Measurements from ENCODE around the gene SGK1.
"Not testable (repeated sequence)": the region's sequence is repeated elsewhere in the genome, so short reads cannot be mapped to it uniquely, and the experiment has no call there.

SGK1 gene

DNA sequence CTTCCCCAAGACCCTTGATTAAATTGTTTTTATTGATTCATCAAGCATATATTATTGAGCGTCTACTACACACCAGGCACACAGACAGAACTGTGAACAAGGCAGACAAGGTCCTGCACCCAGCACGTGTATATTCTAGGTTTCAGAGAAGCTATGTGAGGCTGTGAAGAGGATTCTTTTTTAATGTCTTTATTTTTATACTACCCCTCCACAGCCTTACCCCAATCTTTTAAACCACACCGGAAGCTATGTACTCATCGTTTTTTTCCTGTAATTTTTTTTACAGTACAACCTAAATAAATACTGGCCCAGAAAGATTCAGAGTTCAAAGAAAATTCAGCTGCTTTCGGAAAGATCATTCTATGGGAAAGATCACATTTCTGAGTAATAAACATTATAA, 10.0 kb downstream of the SGK1 start:
- Histone ChIP-seq H3K4me3 (ENCODE audit: control insufficient read depth in 1 of 7, extremely low read depth in 1 of 7, insufficient read depth in 4 of 7, low read depth in 2 of 7, low read length in 6 of 7) (no peak overlapping the region), H3K4me1 (ENCODE audit: control extremely low read depth in 1 of 4, control insufficient read depth in 4 of 4, insufficient read depth in 4 of 4, low read length in 3 of 4) (no peaks in the 10 kb centered on the region), H3K9me3 (ENCODE audit: control extremely low read depth in 1 of 5, control insufficient read depth in 4 of 5, insufficient read depth in 2 of 5, low read depth in 1 of 5, low read length in 4 of 5) (no peaks in the 10 kb centered on the region), H3K27ac (ENCODE audit: insufficient read depth in 1 of 2, low read depth in 1 of 2, low read length in 2 of 2, poor library complexity in 1 of 2, severe bottlenecking in 2 of 2) (no peak overlapping the region), H3K27me3 (replicated peaks in 2 of 5; ENCODE audit: control insufficient read depth in 4 of 5, insufficient read depth in 5 of 5, low read length in 4 of 5) (peaks cover 0 to 3% (median 0%) of the 10 kb centered on the region in 5 experiments), H3K36me3 (ENCODE audit: control insufficient read depth in 4 of 4, insufficient read depth in 4 of 4, low read length in 3 of 4) (no peaks in the 10 kb centered on the region)
- CTCF ChIA-PET = no interaction called here
- WGBS (ENCODE audit: insufficient coverage) = no CpG with 5 or more reads among the region's 5 CpGs
- DNase-seq = no peak
- POLR2A ChIA-PET = interaction anchor here (0.7 kb wide), 1 partner anchor 1811 kb away, joined by 3 read pairs; no protein-coding TSS in a partner anchor

GRCh38 chr6:134307075-134307474, 10.8 kb downstream of the SGK1 start:
- DNase-seq = no peak
- Histone ChIP-seq H3K4me1 (ENCODE audit: control extremely low read depth in 1 of 4, control insufficient read depth in 4 of 4, insufficient read depth in 4 of 4, low read length in 3 of 4) (no peaks in the 10 kb centered on the region), H3K36me3 (ENCODE audit: control insufficient read depth in 4 of 4, insufficient read depth in 4 of 4, low read length in 3 of 4) (no peaks in the 10 kb centered on the region), H3K27me3 (replicated peaks in 2 of 5; ENCODE audit: control insufficient read depth in 4 of 5, insufficient read depth in 5 of 5, low read length in 4 of 5) (peaks cover 0 to 2% (median 0%) of the 10 kb centered on the region in 5 experiments), H3K9me3 (ENCODE audit: control extremely low read depth in 1 of 5, control insufficient read depth in 4 of 5, insufficient read depth in 2 of 5, low read depth in 1 of 5, low read length in 4 of 5) (no peaks in the 10 kb centered on the region), H3K4me3 (ENCODE audit: control insufficient read depth in 1 of 7, extremely low read depth in 1 of 7, insufficient read depth in 4 of 7, low read depth in 2 of 7, low read length in 6 of 7) (no peak overlapping the region), H3K27ac (ENCODE audit: insufficient read depth in 1 of 2, low read depth in 1 of 2, low read length in 2 of 2, poor library complexity in 1 of 2, severe bottlenecking in 2 of 2) (no peak overlapping the region)
- ChIA-PET POLR2A (no interaction called here), CTCF (no interaction called here)
- WGBS (ENCODE audit: insufficient coverage) = 100% methylated on average over 1 of the region's 6 CpGs

- CTCF ChIA-PET = interaction anchor here (0.6 kb wide), 1 partner anchor 139 kb away, joined by 3 read pairs; no protein-coding TSS in a partner anchor
- H3K27ac ChIP-seq (ENCODE audit: insufficient read depth in 1 of 2, low read depth in 1 of 2, low read length in 2 of 2, poor library complexity in 1 of 2, severe bottlenecking in 2 of 2); POLR2A ChIA-PET; H3K4me1 ChIP-seq (ENCODE audit: control extremely low read depth in 1 of 4, control insufficient read depth in 4 of 4, insufficient read depth in 4 of 4, low read length in 3 of 4); H3K27me3 ChIP-seq (replicated peaks in 2 of 5; ENCODE audit: control insufficient read depth in 4 of 5, insufficient read depth in 5 of 5, low read length in 4 of 5); H3K9me3 ChIP-seq (ENCODE audit: control extremely low read depth in 1 of 5, control insufficient read depth in 4 of 5, insufficient read depth in 2 of 5, low read depth in 1 of 5, low read length in 4 of 5); H3K4me3 ChIP-seq (ENCODE audit: control insufficient read depth in 1 of 7, extremely low read depth in 1 of 7, insufficient read depth in 4 of 7, low read depth in 2 of 7, low read length in 6 of 7); H3K36me3 ChIP-seq (ENCODE audit: control insufficient read depth in 4 of 4, insufficient read depth in 4 of 4, low read length in 3 of 4); DNase-seq: not testable (repeated sequence)
- 99% methylated on average over 5 of the region's 6 CpGs for WGBS (ENCODE audit: insufficient coverage)
Measured at GRCh38 chr6:134304381-134304780, 13.5 kb downstream of the SGK1 start.

GRCh38 chr6:134303891-134304290, 14.0 kb downstream of the SGK1 start:
- Histone ChIP-seq H3K4me3 (ENCODE audit: control insufficient read depth in 1 of 7, extremely low read depth in 1 of 7, insufficient read depth in 4 of 7, low read depth in 2 of 7, low read length in 6 of 7) (no peak overlapping the region), H3K27ac (ENCODE audit: insufficient read depth in 1 of 2, low read depth in 1 of 2, low read length in 2 of 2, poor library complexity in 1 of 2, severe bottlenecking in 2 of 2) (no peak overlapping the region), H3K27me3 (replicated peaks in 2 of 5; ENCODE audit: control insufficient read depth in 4 of 5, insufficient read depth in 5 of 5, low read length in 4 of 5) (no peaks in the 10 kb centered on the region), H3K4me1 (ENCODE audit: control extremely low read depth in 1 of 4, control insufficient read depth in 4 of 4, insufficient read depth in 4 of 4, low read length in 3 of 4) (no peaks in the 10 kb centered on the region), H3K36me3 (ENCODE audit: control insufficient read depth in 4 of 4, insufficient read depth in 4 of 4, low read length in 3 of 4) (no peaks in the 10 kb centered on the region), H3K9me3 (ENCODE audit: control extremely low read depth in 1 of 5, control insufficient read depth in 4 of 5, insufficient read depth in 2 of 5, low read depth in 1 of 5, low read length in 4 of 5) (no peaks in the 10 kb centered on the region)
- DNase-seq = no peak
- CTCF ChIA-PET = interaction anchor here (0.6 kb wide), 1 partner anchor 139 kb away, joined by 3 read pairs; no protein-coding TSS in a partner anchor
- 93% methylated on average over 6 of the region's 6 CpGs for WGBS (ENCODE audit: insufficient coverage)
- POLR2A ChIA-PET = no interaction called here

- no peak overlapping the region for H3K27ac ChIP-seq (ENCODE audit: insufficient read depth in 1 of 2, low read depth in 1 of 2, low read length in 2 of 2, poor library complexity in 1 of 2, severe bottlenecking in 2 of 2)
- POLR2A ChIA-PET = interaction anchor here (0.6 to 0.7 kb wide), 2 partner anchors 9 to 23 kb away, joined by 3 to 4 read pairs; no protein-coding TSS in a partner anchor
- H3K4me3 ChIP-seq (ENCODE audit: control insufficient read depth in 1 of 7, extremely low read depth in 1 of 7, insufficient read depth in 4 of 7, low read depth in 2 of 7, low read length in 6 of 7) = no peak overlapping the region
- WGBS (ENCODE audit: insufficient coverage) = 100% methylated on average over 1 of the region's 3 CpGs
- H3K36me3 ChIP-seq (ENCODE audit: control insufficient read depth in 4 of 4, insufficient read depth in 4 of 4, low read length in 3 of 4) = no peaks in the 10 kb centered on the region
- H3K27me3 ChIP-seq (replicated peaks in 2 of 5; ENCODE audit: control insufficient read depth in 4 of 5, insufficient read depth in 5 of 5, low read length in 4 of 5) = no peaks in the 10 kb centered on the region
- no peak for DNase-seq
- CTCF ChIA-PET = interaction anchor here (0.7 to 1.3 kb wide), 3 partner anchors 9 to 36 kb away, joined by 3 to 4 read pairs (median 3); no protein-coding TSS in a partner anchor
- no peaks in the 10 kb centered on the region for H3K9me3 ChIP-seq (ENCODE audit: control extremely low read depth in 1 of 5, control insufficient read depth in 4 of 5, insufficient read depth in 2 of 5, low read depth in 1 of 5, low read length in 4 of 5)
- peaks cover 9 to 19% (median 13%) of the 10 kb centered on the region in 4 experiments for H3K4me1 ChIP-seq (ENCODE audit: control extremely low read depth in 1 of 4, control insufficient read depth in 4 of 4, insufficient read depth in 4 of 4, low read length in 3 of 4)
Measured at GRCh38 chr6:134299236-134299635, 18.7 kb downstream of the SGK1 start.

- DNase-seq = no peak
- WGBS (ENCODE audit: insufficient coverage) = 98% methylated on average over 7 of the region's 7 CpGs
- Histone ChIP-seq H3K4me1 (ENCODE audit: control extremely low read depth in 1 of 4, control insufficient read depth in 4 of 4, insufficient read depth in 4 of 4, low read length in 3 of 4) (peaks cover 9 to 19% (median 13%) of the 10 kb centered on the region in 4 experiments), H3K9me3 (ENCODE audit: control extremely low read depth in 1 of 5, control insufficient read depth in 4 of 5, insufficient read depth in 2 of 5, low read depth in 1 of 5, low read length in 4 of 5) (no peaks in the 10 kb centered on the region), H3K36me3 (ENCODE audit: control insufficient read depth in 4 of 4, insufficient read depth in 4 of 4, low read length in 3 of 4) (no peaks in the 10 kb centered on the region), H3K27ac (ENCODE audit: insufficient read depth in 1 of 2, low read depth in 1 of 2, low read length in 2 of 2, poor library complexity in 1 of 2, severe bottlenecking in 2 of 2) (no peak overlapping the region), H3K4me3 (ENCODE audit: control insufficient read depth in 1 of 7, extremely low read depth in 1 of 7, insufficient read depth in 4 of 7, low read depth in 2 of 7, low read length in 6 of 7) (no peak overlapping the region), H3K27me3 (replicated peaks in 2 of 5; ENCODE audit: control insufficient read depth in 4 of 5, insufficient read depth in 5 of 5, low read length in 4 of 5) (no peaks in the 10 kb centered on the region)
- POLR2A ChIA-PET = no interaction called here
- CTCF ChIA-PET = no interaction called here
Measured at GRCh38 chr6:134296762-134297161, 21.1 kb downstream of the SGK1 start.

- DNase-seq = peak; percentile 74 to 94 (median 92)
- POLR2A ChIA-PET = no interaction called here
Measured at GRCh38 chr6:134295953-134296553, 21.9 kb downstream of the SGK1 start.

More at GRCh38 chr6:134295953-134296553, 21.9 kb downstream of the SGK1 start:
- peaks cover 9 to 19% (median 13%) of the 10 kb centered on the region in 4 experiments for H3K4me1 ChIP-seq (ENCODE audit: control extremely low read depth in 1 of 4, control insufficient read depth in 4 of 4, insufficient read depth in 4 of 4, low read length in 3 of 4)
- H3K36me3 ChIP-seq (ENCODE audit: control insufficient read depth in 4 of 4, insufficient read depth in 4 of 4, low read length in 3 of 4) = no peaks in the 10 kb centered on the region
- 20% methylated on average over 4 of the region's 6 CpGs for WGBS (ENCODE audit: insufficient coverage)
- H3K27me3 ChIP-seq (replicated peaks in 2 of 5; ENCODE audit: control insufficient read depth in 4 of 5, insufficient read depth in 5 of 5, low read length in 4 of 5) = no peaks in the 10 kb centered on the region
- no peaks in the 10 kb centered on the region for H3K9me3 ChIP-seq (ENCODE audit: control extremely low read depth in 1 of 5, control insufficient read depth in 4 of 5, insufficient read depth in 2 of 5, low read depth in 1 of 5, low read length in 4 of 5)
- no peak overlapping the region for H3K27ac ChIP-seq (ENCODE audit: insufficient read depth in 1 of 2, low read depth in 1 of 2, low read length in 2 of 2, poor library complexity in 1 of 2, severe bottlenecking in 2 of 2)
- no peak overlapping the region for H3K4me3 ChIP-seq (ENCODE audit: control insufficient read depth in 1 of 7, extremely low read depth in 1 of 7, insufficient read depth in 4 of 7, low read depth in 2 of 7, low read length in 6 of 7)
- CTCF ChIA-PET = no interaction called here

Measured in common myeloid progenitor, CD34-positive (primary cell).